GM13977 (cell line): ENCODE results near the gene MYOCD.

Experiments used
- DNase-seq: peaks from one replicate; pipeline ENCODE4 v3.0.0; 2012; ENCODE audit warnings: low spot score
- in situ Hi-C: fragments of 300-500 bp; cut with MboI; formaldehyde crosslinking; loops from one replicate; pipeline ENCODE4 v1.12.0; 2022; ENCODE audit warnings: low sequenced_read_pairs, low pct_unique_long_range_greater_than_20kb, mixed read lengths, inconsistent platforms; ENCODE audit not compliant: unreplicated experiment
- TF ChIP-seq, protein P1 (sequence below): IDR thresholded peaks from 2 replicates; pipeline ENCODE4 v1.5.1; 2012; ENCODE audit warnings: mild to moderate bottlenecking, control low read depth; ENCODE audit not compliant: insufficient read depth; ENCODE audit errors: extremely low read depth, missing control alignments

The MYOCD gene

DNA sequence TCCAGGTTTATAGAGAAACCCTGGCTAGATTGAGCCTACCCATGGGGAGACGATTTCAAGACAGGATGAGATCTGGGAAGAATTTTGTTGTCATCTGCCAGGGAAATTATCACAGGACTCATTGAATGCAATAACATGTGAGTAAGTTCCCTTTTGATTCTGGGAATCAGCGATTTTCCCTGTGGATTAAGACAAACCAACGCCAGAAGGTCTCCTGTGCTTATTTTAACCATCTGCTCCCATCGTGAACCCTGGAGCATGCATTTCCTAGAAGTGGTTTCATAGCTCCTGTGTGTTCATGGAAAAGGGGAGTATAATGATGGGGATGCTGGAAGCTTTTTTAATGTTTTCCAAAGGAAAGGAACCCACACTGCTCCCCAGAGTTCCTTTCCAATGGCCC, 102.6 kb downstream of the MYOCD start:
- DNase-seq: no peak
- in situ Hi-C loops: no loop called here

DNA sequence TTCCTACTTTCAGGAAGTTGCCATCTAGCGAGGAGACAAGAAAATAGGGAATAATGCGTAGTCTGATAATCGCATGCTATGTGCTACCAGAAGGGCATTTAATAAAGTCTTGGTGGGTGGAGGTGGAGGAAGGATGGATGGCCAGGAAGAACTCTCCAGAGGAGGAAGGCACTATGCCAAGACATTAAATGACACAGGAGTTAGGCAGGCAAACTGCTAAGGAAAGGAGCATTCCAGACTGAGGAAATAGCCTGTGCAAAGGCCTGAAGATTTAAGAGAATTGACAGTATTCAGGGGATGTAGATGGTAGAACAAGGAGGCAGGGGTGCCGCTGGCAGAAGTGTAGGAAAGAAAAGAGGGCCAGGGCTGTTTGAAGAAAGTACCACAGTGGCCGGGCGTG, 104.3 kb downstream of the MYOCD start:
- in situ Hi-C loops: no loop called here
- DNase-seq: no peak
- TF ChIP-seq, protein P1, sequence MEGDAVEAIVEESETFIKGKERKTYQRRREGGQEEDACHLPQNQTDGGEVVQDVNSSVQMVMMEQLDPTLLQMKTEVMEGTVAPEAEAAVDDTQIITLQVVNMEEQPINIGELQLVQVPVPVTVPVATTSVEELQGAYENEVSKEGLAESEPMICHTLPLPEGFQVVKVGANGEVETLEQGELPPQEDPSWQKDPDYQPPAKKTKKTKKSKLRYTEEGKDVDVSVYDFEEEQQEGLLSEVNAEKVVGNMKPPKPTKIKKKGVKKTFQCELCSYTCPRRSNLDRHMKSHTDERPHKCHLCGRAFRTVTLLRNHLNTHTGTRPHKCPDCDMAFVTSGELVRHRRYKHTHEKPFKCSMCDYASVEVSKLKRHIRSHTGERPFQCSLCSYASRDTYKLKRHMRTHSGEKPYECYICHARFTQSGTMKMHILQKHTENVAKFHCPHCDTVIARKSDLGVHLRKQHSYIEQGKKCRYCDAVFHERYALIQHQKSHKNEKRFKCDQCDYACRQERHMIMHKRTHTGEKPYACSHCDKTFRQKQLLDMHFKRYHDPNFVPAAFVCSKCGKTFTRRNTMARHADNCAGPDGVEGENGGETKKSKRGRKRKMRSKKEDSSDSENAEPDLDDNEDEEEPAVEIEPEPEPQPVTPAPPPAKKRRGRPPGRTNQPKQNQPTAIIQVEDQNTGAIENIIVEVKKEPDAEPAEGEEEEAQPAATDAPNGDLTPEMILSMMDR: no peak

More for the DNA sequence above, 102.6 kb downstream of the MYOCD start:
- TF ChIP-seq, protein P1: no peak

DNA sequence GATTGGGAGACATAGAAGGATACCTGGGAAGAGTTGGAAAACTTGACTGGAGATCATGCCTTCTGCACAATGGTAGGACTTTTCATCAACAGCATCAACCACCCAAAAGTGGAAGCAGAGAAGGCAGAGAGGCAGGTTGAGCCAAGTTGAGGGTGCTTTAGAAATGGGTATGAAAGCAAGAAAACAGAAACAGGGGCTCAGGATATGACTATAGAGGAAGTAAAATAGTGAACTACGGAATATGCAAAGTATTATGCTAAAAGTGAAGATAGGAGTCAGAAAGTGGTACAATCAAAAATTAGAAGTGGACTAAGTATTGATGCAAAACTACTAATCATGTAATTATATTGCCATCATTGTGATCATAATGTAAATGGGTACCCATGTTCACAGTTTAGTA, 107.5 kb downstream of the MYOCD start:
- in situ Hi-C loops: no loop called here
- TF ChIP-seq, protein P1: no peak
- no peak for DNase-seq

DNA sequence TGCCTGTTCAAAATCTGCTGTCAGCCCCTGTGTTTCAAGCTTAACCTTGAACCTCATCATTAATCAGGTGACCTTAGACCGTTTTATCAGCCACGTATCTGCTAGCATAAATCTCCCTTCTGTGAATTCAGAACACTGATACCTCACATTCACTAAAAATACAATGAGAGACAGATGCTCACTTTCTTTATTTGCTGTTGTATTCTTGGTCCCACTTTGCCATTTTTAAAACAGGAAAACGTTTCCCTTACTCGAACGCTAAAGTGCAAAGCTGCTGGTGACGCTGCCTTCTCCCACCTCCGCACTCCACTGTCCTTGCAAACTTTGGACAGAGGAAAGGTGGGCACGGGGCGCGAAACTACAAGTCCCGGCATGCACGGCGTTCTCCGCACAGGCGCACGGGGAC, 123.4 kb downstream of the MYOCD start:
- TF ChIP-seq, protein P1: no peak
- no peak for DNase-seq
- in situ Hi-C loops: no loop called here

DNA sequence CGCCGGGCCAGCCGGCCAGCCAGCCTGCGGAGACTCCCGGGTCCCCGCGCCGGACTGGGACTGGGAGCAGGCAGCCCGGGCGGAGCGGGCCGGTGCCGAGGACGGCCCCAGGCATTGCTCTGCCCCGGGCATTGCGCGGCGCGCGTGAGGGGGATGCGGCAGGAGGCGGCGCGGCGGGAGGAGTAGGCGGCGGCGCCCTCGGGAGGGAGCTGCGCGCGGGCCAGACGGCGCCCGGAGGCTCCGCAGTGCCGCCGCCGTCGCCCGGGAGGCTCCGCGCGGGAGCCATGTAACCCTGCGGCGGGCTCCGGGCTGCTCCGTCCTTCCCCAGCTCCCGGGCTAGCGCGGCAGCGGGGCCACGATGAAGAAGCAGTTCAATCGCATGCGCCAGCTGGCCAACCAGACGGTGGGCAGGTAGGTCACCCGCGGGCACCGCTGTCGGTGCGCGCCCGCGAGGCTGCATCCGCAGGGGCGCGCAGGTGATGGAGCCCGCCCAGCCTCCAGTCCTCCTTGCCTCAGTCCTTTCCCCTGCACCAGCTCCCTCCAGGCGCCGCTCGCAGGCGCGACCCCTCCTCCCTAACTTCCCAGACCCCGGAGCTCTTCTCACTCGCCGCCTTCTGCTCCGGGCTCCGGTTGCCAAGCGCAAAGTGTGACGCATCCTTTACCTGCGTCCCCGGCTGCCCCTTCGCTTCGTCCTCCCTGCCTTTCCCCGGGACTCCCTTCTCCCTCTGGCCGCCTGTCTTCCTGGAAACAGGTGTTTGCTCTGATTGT, 124.0 kb downstream of the MYOCD start, which contains the start of gene ARHGAP44:
TSS of gene ARHGAP44 (plus strand) at position 18 of the 768 bp plus-strand sequence. CDS start at position 359, 341 bp downstream.
- in situ Hi-C loops: no loop called here
- TF ChIP-seq, protein P1: peak; percentile 7
- peak; percentile 82 for DNase-seq

DNA sequence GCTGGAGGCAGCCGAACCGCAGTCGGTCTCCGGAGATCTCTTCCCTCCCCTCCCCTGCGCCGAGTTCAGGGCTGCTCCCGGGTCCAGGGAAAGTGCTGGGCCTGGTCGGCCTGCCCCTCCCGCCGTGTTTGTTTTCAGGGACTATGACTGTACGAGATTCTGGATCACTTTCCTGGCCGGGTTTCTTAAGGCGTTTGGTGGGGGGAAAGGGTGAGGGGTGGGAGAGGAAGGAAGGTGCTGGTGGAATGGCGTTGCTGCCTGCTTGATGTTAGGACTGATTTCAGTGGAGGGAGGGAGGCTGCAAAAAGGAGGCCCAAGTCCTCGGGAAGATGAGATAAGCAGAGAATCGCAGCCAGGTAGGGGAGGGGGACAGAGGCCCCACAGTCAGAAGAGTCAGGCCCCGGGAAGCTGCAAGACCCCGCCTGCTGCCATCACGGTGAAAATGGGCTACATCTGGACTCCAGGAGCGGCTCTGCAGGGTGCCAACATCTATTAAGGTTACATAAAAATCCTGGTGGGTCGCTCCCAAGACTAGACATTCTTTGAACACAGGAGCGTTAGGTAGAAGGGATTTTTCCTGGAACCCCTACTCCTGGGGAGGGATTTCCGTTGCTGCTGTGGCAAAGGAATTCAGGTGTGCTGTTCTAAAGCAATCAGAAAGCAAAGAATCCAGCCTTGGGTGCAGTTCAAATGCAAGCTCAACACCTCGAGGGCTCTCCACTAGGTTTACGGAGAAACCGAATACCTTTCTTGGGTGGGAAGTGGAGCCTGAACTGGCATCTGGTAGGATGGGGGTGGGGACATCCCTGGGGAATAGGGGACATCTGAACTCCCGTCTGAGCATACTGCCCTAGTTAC, 124.8 kb downstream of the MYOCD start:
- TF ChIP-seq, protein P1: no peak
- in situ Hi-C loops: no loop called here
- no peak for DNase-seq
